CD4-positive, alpha-beta T cell treated with Interleukin-17A for 4 hours (primary cell): ENCODE results near the gene RPL10.
A peak's percentile ranks its signal among the peaks of the same experiment; 100 is the strongest.

ENCODE experiments used
- DNase-seq: peaks from one replicate; pipeline ENCODE4 v3.0.0-alpha.2; 2020; ENCODE audit warnings: mixed read lengths

The RPL10 gene

GRCh38 chrX:154401918-154402621 is 3.9 kb downstream of the RPL10 start:
- no peak for DNase-seq

- DNase-seq, result no peak
These were observed 4.5 kb downstream of the RPL10 start for GRCh38 chrX:154402622-154403127.

- DNase-seq, result no peak
These were observed 5.0 kb downstream of the RPL10 start for GRCh38 chrX:154403192-154403591.

GRCh38 chrX:154403858-154404257 is 5.7 kb downstream of the RPL10 start:
- DNase-seq, result no peak

- no peak for DNase-seq
These were observed 6.5 kb downstream of the RPL10 start for GRCh38 chrX:154404625-154405192.

GRCh38 chrX:154408659-154409221 is 10.6 kb downstream of the RPL10 start:
- DNase-seq, result no peak

- peak; percentile 44 for DNase-seq
These were observed 11.2 kb downstream of the RPL10 start, which contains the start of gene DNASE1L1 for GRCh38 chrX:154409222-154409871. TSS of gene DNASE1L1 (minus strand) at chrX:154409254. CDS start at chrX:154405568, 3,686 bp downstream.

GRCh38 chrX:154411981-154412340 is 13.8 kb downstream of the RPL10 start:
- peak; percentile 67 for DNase-seq

- DNase-seq, result peak; percentile 62
These were observed 14.3 kb downstream of the RPL10 start for GRCh38 chrX:154412468-154412867.

GRCh38 chrX:154413142-154413541 is 15.0 kb downstream of the RPL10 start:
- DNase-seq, result no peak

- no peak for DNase-seq
These were observed 19.0 kb downstream of the RPL10 start for GRCh38 chrX:154417157-154417556.

- no peak for DNase-seq
These were observed 21.0 kb downstream of the RPL10 start for GRCh38 chrX:154419189-154419588.

- DNase-seq, result no peak
These were observed 21.7 kb downstream of the RPL10 start for GRCh38 chrX:154419688-154420401.

GRCh38 chrX:154420402-154420756 is 22.2 kb downstream of the RPL10 start:
- no peak for DNase-seq

GRCh38 chrX:154426916-154427770 is 29.0 kb downstream of the RPL10 start:
- DNase-seq, result no peak

- peak; percentile 89 for DNase-seq
These were observed 30.3 kb downstream of the RPL10 start, which contains the start of gene ATP6AP1 for GRCh38 chrX:154428176-154429171. TSS of gene ATP6AP1 (plus strand) at chrX:154428677. CDS start at chrX:154428693, 16 bp downstream.

GRCh38 chrX:154429711-154430110 is 31.5 kb downstream of the RPL10 start:
- DNase-seq, result no peak

- no peak for DNase-seq
These were observed 32.3 kb downstream of the RPL10 start for GRCh38 chrX:154430479-154430878.

GRCh38 chrX:154430916-154431315 is 32.7 kb downstream of the RPL10 start:
- no peak for DNase-seq

- no peak for DNase-seq
These were observed 33.2 kb downstream of the RPL10 start for GRCh38 chrX:154431341-154431740.

- no peak for DNase-seq
These were observed 34.0 kb downstream of the RPL10 start for GRCh38 chrX:154432210-154432609.
